CD4-positive, alpha-beta T cell treated with Interleukin-21 for 1 hour (primary cell): ENCODE measurements around the gene FILIP1L.

Experiments used
- DNase-seq: peaks from one replicate; pipeline ENCODE4 v3.0.0-alpha.2; 2020

The FILIP1L gene

DNA sequence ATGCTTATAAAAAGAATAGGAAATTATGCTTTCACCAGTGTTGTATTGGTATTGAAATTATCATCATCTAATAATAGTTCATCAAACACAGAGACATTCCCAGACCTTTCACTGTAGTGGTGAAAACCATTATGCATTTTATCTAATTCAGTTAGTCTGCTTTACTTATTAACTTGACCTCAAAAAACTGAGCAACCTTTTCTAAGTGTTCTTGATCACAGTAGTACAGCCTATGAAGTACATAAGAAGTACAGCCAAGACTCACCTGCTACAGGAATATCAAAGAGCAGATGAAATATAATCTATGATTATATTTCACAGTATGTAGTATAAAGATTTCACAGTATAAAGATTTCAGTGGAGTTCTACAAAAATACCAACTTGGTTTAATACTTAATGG lies 75.2 kb downstream of the FILIP1L start:
- no peak for DNase-seq

DNA sequence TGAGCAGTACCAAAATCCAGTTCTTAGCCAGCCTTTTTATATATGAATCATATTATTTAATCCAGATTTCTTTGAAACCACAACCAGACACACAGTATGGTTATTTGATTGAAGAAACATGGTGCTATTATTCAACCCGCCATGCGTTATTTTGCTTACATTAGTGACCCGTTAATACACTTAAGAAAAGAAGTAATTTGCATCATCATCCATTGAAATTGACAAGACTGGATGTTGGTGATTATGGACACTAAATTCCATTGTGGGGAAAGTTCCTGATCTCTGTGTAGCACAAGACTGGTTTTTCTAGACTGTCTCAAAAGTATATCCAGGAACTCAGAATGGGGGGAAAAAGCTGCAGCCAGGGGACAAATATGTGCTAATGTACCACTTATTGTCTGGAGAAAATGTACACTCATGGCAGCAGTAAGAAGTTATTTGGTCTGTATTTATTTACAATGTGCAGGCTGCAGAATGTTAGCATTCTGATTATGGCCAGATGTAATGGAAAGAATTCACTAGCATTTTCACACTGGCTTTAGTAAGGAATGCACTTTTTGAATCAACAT lies 80.3 kb downstream of the FILIP1L start:
- no peak for DNase-seq

DNA sequence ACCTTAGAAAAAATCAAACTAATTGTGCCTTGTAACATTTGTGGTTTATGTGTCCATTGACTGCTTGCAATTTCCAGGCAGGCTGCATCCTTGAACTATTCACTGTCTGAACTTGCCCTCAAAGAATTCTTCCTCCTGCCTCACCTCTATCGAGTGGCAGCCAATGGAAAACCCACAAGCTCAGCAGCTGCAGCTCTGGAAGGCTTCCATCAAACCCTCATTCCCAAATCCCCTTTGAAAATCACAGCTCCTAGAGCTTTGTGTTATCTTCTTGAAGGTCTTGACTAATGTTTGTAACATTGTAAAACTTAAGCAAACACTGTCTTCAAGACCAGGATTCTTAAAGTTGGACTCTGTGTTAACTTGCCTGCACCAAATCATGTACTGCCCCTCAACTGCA lies 81.1 kb downstream of the FILIP1L start:
- DNase-seq = no peak

DNA sequence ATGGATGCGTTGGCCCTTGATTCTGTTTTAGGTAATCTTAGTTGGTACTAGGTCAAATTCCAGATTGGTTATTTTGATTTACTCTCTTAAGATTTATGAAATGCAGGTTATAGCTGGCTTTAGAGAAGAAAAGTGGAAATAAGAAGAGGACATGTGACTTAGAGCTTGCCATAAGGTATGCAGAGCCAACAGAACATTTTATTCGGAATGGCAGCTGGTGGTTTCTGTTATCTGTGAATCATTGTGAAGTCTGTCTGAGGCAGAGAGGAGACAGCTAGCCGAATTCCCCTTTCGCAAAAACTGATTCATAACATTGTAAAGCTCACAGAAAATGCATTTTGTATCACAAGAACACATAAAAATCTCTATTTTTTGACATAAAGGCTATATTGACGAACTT lies 82.1 kb downstream of the FILIP1L start:
- no peak for DNase-seq

DNA sequence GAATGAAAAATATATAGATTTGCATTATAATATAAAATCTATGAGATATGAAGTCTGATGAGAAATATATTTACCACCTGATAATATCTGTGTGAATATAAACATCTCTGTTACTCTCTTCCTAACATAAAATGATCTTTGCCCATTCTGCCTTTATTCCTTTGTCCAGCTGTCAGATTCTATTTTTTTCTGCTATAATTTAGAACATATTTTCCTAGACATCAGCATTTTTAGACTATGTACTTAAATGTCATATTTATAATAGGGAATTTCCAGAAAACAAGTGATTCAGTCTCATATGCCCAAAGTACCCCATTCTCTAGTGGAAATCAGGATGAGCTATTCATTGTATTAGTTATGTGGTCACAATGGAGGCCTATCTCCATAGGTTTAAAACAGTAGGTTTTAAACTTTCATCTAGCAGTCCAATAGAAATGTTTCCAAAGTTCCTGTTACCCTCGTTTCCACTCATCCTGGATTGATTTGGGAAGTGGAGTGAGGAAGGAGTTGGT lies 83.3 kb downstream of the FILIP1L start:
- DNase-seq = no peak

DNA sequence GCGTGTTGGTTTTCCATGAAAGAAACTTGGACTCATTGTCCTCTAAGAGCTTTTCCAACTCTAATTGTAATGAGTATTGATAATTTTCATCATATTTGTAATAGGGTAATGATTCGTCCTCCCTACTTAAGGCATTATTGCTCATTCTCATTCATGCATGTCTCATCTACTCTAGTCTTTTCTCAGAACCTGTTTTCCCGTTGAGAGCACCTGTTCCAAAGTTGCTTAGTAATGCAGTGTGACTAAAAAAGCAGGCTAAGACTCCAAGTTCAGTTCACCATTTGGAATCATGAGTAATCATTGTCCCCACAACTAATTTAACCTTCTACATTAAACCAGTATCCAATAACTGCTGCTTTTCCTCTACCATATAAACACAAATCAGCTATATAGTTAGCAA lies 84.0 kb downstream of the FILIP1L start:
- DNase-seq = no peak

DNA sequence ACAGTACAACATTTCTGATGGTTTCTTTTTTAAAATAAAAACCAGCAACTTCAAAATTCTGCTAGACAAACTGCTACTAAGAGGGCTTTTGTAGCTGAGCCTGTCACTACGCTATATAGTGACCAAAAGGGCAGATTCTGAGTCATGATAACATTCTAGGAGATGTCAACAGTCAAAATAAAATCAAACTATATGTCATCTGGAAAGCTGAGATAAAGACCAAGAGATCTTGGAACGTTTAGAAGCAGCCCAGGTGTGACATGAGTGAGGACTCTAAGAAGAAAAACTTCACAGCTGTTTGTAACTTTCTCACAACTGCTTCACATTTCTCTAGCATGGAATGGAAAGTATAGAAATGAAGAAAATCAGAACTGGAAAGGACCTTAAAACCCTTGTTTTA lies 84.6 kb downstream of the FILIP1L start:
- DNase-seq = no peak

DNA sequence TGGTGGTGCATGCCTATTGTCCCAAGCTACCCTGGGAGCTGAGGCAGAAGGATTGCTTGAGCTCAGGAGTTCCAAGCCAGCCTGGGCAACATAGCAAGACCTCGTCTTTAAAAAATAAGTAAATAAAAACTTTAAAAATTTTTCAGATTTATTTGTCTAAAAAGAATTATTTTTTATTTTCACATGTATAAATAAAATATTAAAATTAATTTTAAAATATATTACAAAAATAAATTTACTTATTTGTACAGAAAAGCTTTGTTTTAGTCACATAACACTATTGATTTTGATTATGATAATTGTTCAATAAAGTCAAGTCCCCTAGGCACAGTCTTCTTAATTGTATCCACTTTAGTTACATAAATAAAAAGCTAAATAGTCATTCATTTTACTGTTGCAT lies 85.2 kb downstream of the FILIP1L start:
- no peak for DNase-seq

DNA sequence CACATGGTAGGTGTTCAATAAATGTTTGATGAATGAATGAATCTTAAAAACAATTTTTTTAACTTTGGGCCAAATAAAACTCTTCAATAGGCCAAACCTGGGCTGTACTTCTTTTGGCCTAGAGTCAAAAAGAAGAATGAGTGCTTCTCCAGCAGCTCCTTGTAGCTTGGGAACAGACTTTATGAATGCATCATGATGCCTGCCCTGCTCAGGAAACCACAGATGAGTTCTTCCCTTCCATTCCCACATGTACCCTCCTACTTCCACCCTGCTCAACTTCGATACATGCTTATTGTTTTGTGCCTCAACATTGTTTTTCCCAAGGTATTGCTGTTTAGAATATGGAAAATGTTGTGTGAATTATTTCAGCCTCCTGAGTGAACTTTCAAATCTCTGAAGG lies 87.0 kb downstream of the FILIP1L start:
- DNase-seq = no peak

DNA sequence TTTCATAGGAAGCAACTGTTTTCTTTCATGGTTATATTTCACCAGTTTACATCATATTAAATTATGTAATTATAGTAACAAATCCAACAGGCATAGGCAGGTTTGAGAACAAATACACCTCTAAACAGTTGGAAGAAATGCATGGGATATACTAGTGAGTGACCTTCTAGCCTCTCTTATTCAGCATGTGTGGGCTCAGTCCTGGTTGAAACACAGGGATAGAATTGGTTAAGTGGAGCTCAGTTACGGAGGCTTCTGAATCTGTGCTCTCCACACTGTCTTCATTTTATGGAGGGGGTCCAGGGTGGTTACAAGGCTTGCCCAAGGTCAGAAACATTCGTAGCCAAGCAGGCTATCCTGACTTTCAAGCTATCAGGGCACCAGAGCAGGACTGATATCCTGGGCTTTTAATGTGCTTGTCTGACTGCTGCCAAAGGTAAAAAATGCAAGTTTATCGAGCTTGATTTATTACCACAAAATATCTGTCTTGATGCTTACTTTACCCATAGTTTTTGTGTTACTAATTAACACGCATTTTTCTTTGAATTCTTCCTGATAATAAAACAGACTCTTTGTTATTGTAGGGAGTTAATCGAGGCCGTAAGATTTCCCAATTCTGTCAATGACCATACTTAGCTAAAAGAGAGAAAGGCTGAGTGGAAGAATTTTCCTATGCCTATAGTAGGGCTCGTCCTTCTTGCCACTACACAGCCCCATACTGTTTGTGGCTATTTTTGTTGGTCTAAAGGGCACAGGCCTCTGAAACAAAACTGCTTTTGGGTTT lies 89.6 kb downstream of the FILIP1L start:
- DNase-seq = no peak

DNA sequence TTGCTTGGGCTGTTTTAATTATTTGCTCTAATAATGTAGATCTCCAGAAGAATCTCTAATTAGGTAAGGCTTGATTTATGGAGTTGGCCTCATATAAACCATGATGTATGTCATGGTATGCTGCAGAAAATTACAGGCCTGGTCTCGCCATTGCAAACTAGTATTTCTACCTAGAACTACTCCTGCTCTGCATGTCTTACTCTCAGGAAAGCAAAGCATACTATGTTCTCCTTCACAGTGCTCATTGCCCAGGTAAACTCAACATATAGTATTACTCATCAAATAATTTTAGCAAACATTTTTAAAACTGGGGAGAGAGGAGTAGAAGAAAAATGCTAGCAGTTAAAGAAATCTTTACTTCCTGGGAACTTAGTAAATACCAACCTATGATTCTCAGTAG lies 90.7 kb downstream of the FILIP1L start:
- DNase-seq = no peak

DNA sequence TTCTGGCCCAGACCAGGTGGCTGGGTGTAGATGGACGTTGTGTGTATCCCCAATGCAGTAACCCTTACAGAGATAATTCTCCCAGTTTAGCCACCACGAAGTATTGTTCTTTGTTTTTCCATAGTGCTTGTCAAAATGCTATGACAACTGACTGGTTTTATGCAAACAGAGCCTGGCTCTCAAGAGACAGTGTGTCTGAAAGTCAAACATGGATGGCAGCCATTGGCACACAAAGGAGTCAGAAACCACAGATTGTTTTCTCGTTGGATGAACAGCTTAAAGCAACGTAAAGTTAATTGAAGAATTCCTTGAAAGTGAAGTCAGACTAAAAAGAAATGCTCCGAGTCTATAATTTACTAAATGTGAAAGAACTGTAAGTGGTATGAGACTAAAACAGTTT lies 91.2 kb downstream of the FILIP1L start:
- no peak for DNase-seq

DNA sequence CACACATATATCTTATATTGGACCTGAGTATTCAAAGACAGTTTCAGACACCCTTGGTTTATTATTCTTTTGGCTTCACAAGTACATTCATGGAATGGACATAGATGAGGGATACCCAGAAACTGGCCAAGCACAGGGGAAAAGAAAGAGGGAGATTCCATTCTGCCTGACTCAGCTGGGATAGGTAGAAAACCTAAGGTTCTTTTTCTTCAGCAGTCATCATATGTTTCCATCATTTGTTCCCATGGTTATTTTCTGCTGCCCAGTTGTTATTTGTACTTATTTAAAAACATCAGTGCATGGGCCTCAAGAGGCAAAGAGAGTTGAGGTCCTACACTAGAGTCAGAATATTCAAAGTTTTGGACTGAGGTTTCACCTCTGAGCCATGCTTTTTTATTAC lies 91.8 kb downstream of the FILIP1L start:
- DNase-seq = no peak

DNA sequence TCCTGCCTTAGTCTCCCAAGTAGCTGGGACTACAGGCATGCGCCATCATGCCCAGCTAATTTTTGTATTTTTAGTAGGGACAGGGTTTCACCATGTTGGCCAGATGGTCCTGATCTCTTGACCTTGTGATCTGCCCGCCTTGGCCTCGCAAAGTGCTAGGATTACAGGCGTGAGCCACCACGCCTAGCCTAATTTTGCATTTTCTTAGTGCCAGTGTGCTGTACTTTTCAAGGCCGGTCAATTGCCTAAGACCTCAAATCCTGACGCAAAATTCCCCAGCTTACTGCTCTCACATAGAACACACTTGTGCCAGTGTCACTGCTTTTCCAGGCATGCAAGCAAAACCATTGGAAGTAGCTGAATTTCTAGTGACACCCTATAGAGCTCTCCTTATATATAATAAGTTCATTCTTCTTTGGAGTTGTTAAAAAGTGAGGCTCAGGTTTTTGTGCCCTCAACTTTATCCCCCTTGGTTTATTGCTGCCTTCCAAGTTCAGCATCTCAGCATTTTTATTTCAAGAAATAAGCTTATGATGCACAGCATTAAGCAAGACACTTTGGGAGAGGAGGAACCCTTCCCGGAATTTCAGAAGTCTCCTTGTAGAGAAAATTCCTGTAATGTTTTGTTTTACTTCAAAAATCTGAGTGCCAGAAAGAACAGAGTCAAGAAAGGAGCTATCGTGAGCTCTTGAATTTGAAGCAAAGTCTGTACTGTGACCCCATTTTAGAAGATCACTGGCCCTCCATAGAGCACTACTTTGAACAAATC lies 93.2 kb downstream of the FILIP1L start:
- no peak for DNase-seq

DNA sequence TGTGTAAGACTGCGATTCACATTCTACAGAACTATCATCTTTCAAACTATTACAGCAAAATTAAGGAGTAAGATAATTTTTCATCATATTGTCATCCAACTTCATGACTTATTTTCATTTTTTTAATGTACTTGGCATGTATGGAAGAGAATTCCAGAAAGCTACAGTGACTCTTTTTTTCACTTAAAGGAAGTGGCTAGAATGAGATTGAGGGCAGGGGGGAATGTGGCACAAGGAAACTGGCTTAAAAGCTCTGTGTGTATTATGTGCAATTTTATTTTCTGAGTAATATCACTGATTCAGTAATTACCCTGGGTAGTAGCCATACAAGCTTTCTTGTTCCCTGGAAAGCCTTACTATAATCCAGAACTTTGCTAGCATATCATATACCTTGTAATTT lies 94.6 kb downstream of the FILIP1L start:
- DNase-seq = no peak

DNA sequence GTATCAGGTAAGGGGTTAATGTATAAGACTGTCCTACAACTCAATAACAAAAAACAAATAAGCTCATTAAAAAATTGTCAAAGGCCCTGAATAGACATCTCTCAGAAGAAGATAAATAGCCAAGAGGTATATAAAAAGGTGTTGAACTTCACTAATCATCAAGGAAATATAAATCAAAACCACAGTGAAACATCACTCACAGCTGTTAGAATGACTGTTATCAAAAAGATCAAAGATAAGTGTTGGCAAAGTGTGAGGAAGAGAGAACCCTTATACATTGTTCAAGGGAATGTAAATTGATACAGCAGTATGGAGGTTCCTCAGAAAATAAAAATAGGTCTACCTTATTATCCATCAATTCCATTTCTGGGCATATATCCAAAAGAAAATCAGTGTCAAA lies 95.5 kb downstream of the FILIP1L start:
- no peak for DNase-seq

DNA sequence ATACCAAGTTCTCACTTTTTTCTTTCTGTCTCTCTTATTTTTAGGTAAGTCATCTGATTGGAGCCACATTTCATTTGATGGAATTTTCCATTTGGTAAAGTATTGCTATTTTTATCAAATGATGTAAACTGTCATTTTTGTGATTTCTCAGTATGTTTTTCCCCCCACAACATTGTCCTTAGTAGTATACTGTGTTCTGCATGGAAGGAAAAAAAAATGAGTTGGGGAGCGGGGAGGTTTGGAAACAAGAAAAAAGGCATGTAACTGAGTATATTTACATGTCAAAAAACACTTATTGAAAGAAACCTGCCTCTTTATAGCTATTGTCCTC lies 104.2 kb downstream of the FILIP1L start:
- no peak for DNase-seq

DNA sequence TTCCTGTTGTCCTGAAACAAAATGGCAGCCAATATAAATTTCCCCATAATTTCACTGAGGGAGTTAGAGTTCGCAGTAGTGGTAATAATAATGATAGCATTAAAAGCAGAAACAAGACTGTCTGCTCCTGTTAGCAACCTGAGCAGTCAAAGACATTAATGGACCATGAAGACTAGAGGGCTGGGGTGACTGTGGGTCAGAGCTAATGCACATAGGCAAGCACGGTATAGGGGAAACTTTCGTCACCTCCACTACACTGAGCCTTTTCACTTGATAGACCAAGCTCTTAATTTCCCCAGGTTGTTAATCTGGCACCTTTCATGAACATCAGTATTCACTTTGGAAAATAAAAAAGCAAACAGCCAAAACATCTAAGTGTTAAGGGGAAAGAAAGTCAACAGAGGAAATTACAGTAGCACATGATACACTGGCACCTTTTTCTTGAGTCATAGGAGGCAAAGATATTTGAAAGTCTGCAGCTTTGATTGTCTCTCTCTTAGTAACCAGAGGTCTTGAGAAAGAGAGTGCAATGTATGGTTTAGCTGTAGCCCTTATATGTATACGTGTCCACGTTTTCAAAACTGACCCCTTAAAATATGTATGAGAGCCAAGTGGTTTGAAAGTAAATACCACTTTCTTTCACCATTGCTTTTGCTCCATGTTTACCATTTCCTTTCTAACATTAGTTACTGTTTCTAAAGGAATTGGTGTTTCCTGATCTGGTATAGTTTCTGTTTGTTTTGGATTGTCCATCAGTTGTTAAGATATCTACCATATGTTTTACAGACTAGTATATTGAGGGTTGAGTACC lies 104.8 kb downstream of the FILIP1L start:
- DNase-seq = no peak

DNA sequence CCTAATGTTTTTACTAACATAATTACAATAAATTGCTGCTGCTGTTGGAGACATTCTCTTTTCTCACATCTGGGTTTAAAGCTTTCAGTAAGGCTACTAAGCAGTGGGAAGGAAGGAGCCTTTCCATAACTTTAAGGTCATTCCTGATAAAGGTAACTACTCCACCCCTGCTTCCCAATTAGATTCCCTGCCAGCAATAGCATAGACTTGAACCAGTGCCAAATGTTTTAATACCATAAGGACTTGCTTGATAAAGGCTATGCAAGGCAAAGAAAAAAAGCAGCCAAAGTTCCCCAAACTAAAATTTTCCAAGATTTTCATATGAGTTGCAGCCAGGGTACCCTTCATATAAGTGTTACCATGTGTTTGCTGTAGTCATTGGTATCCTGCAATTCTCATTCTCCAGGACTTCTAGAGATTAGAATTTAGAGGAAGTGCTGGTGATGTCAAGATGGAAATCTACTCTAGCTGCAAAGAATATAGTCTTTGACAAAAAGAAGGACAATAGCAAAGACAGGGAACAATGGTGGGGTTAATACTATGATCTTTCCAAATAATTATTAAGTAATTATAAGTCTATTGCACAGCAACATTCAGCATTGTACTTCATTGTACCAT lies 106.1 kb downstream of the FILIP1L start:
- DNase-seq = no peak

DNA sequence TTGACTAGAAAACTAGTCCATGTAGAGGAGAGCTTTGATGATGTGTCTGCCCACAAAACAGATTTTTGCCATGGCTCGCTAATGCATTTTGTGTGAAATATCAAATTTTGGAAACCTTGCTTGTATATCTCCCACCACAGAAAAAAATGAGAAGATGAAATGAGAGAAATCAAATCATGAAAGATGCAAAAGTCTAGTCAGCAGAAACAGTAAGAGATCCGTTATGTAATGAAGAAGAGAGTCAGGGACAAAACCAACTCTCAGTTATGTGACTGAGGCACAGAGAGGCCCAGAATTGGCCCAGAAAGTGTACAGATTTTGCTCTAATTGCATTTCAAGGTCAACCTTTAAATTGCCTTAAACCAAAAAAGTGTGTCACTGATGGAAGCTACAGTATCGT lies 107.0 kb downstream of the FILIP1L start:
- no peak for DNase-seq

DNA sequence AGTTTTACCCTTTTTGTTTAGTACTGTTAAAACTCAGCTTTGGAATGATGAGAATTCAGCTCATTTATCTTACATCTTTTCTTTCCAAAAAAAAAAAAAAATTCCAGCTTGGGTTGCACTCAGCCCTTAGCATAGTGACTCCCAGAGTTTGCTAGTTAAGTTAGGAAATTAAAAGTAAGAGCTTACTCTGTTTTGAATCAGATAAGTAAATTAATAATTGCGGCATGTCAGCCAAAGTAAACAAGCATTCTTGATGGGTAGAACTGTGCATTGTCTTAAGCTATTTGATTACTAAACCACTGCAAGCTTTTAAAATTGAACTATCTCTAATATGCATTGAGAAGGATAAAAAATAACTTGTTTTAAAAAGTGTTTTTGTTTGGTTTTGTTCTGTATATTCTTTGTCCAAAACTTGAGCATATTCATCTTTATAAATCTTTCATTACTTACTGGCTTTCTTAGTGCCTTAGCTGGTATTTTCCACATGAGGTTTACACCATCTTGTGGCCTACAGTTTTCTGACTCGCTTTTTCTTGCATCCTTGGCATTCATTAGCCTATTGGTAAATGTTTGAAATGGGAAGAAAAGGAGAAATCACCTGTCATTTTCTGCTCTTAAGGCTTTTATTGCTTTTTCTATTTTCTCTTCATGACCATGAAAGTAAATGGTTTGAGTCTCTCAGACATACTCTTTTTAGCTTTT lies 107.6 kb downstream of the FILIP1L start:
- DNase-seq = no peak
